Activated T-helper 9 cell treated with anti-CD3 and anti-CD28 coated beads, Interleukin-2, amount 50 U/mL, for 16 hours (primary cell): ENCODE data around the gene PSMA7.

ENCODE experiments used
- DNase-seq: peaks from one replicate; pipeline ENCODE4 v3.0.0-alpha.2; 2020; ENCODE audit warnings: low read depth

Gene PSMA7

GRCh38 chr20:62143081-62143956 lies at the start of gene PSMA7, which contains the start of gene SS18L1:
Gene PSMA7 (minus strand): TSS chr20:62143394. CDS start chr20:62143303, 91 bp downstream.
Gene SS18L1 (plus strand): TSS chr20:62143769. CDS start chr20:62143821, 52 bp downstream.
- peak; percentile 81 for DNase-seq

- DNase-seq, result no peak
Observed at GRCh38 chr20:62192635-62193034, 49.4 kb upstream of the PSMA7 start.

GRCh38 chr20:62191781-62192559 lies 48.8 kb upstream of the PSMA7 start:
- DNase-seq, result no peak

- DNase-seq, result no peak
Observed at GRCh38 chr20:62190639-62191411, 47.6 kb upstream of the PSMA7 start.

GRCh38 chr20:62186887-62187866 lies 44.0 kb upstream of the PSMA7 start:
- DNase-seq, result no peak

- no peak for DNase-seq
Observed at GRCh38 chr20:62186096-62186426, 42.9 kb upstream of the PSMA7 start.

- DNase-seq, result no peak
Observed at GRCh38 chr20:62183426-62184142, 40.4 kb upstream of the PSMA7 start.

- peak; percentile 92 for DNase-seq
Observed at GRCh38 chr20:62182469-62183425, 39.6 kb upstream of the PSMA7 start, which contains the start of gene MTG2. Gene MTG2 (plus strand): TSS chr20:62183028. CDS start chr20:62193421, 10,393 bp downstream.

- DNase-seq, result no peak
Observed at GRCh38 chr20:62181808-62182207, 38.6 kb upstream of the PSMA7 start.

- no peak for DNase-seq
Observed at GRCh38 chr20:62179162-62179504, 35.9 kb upstream of the PSMA7 start.

- no peak for DNase-seq
Observed at GRCh38 chr20:62178316-62179161, 35.3 kb upstream of the PSMA7 start.

- no peak for DNase-seq
Observed at GRCh38 chr20:62177307-62177706, 34.1 kb upstream of the PSMA7 start.

GRCh38 chr20:62176866-62177265 lies 33.7 kb upstream of the PSMA7 start:
- no peak for DNase-seq

GRCh38 chr20:62175711-62176110 lies 32.5 kb upstream of the PSMA7 start:
- no peak for DNase-seq

GRCh38 chr20:62174870-62175624 lies 31.9 kb upstream of the PSMA7 start:
- DNase-seq, result no peak

- no peak for DNase-seq
Observed at GRCh38 chr20:62174021-62174804, 31.0 kb upstream of the PSMA7 start.

- no peak for DNase-seq
Observed at GRCh38 chr20:62172666-62173065, 29.5 kb upstream of the PSMA7 start.
